H1 (cell line): ENCODE results near the gene FLVCR2. TPM values are rescaled to one million over a fixed set of nuclear protein-coding genes. Genes with fewer than 3 reads are reported as not detected.

Experiments used
- ATF2 ChIP-seq: IDR thresholded peaks from 2 replicates; pipeline ENCODE4 v1.6.1; 2012; ENCODE audit warnings: low read length, inconsistent platforms
- HDAC2 ChIP-seq, 2 experiments: fragments of 300-600 bp in 1 of 2; sonication (generic) in 1 of 2; IDR thresholded peaks; 2 replicates each; pipeline ENCODE4 v1.6.1; 2011 to 2012; ENCODE audit warnings: low read depth in 2 of 2, low read length in 2 of 2, mild to moderate bottlenecking in 2 of 2, moderate library complexity in 2 of 2, borderline replicate concordance in 1 of 2, inconsistent platforms in 1 of 2
- POLR2A ChIP-seq, 2 experiments: IDR thresholded peaks; 1 replicate in 1 of 2; 2 replicates in 1 of 2; pipeline ENCODE4 v1.6.1; 2011; ENCODE audit warnings: low read depth in 2 of 2, low read length in 2 of 2, mild to moderate bottlenecking in 2 of 2; ENCODE audit errors: control extremely low read depth in 1 of 2
- SP2 ChIP-seq: IDR thresholded peaks from 2 replicates; pipeline ENCODE4 v1.6.1; 2012; ENCODE audit warnings: mild to moderate bottlenecking, low read length, inconsistent platforms
- polyA plus RNA-seq, 7 experiments: library from polyadenylated mRNA; depleted of rRNA in 3 of 7; stranded (reverse) in 5 of 7; unstranded in 2 of 7; fragments of >200 nt in 5 of 7; fragments of 200-250 nt in 2 of 7; gene quantifications; 1 replicate in 5 of 7; 2 replicates in 1 of 7; 4 replicates in 1 of 7; pipeline versions ENCODE4 v1.2.1 to v1.2.3, GENCODE V29; 2011 to 2013; ENCODE audit warnings: missing spikeins in 2 of 7, mixed read lengths in 2 of 7
- total RNA-seq: library from RNA; stranded (reverse); fragmentation: NEBNext Ultra II Directional; extraction: Animal tissue kit (Norgen Biotek cat#: 25700); gene quantifications from 2 replicates; pipeline ENCODE4 v1.2.1, GENCODE V29; 2021

The FLVCR2 gene
- total and polyA plus RNA-seq, 2 of the 8 experiments (the other 6 are each of a cell fraction or from before 2014, with no cell fraction given), result 7.1 to 8.2 TPM

GRCh38 chr14:75657331-75657730 lies 78.9 kb downstream of the FLVCR2 start (continued):
- TF ChIP-seq POLR2A (IDR thresholded peaks at IDR 0.05; ENCODE audit: control extremely low read depth in 1 of 2, low read depth in 2 of 2, low read length in 2 of 2), result no peak
- TF ChIP-seq ATF2, result no peak
- no peak for TF ChIP-seq HDAC2 (IDR thresholded peaks at IDR 0.05; ENCODE audit: borderline replicate concordance in 1 of 2, low read depth in 2 of 2, low read length in 2 of 2)
- TF ChIP-seq SP2, result no peak
